NB4 (cell line): ENCODE results near the gene UBE2K.
"Not testable (repeated sequence)": the region's sequence is repeated elsewhere in the genome, so short reads cannot be mapped to it uniquely, and the experiment has no call there.

Experiments
- DNase-seq: peaks from one replicate; pipeline ENCODE4 v3.0.0; 2010; ENCODE audit warnings: low read depth
- H3K4me3 ChIP-seq: one replicate; pipeline ENCODE4 v1.5.1; 2011; ENCODE audit warnings: mild to moderate bottlenecking, low read depth, low read length, moderate library complexity
- CTCF ChIP-seq: IDR thresholded peaks from one replicate; pipeline ENCODE4 v1.5.1; 2012; ENCODE audit warnings: low read depth, low read length
- MYC ChIP-seq: IDR thresholded peaks from 2 replicates; pipeline ENCODE4 v1.6.1; 2011; ENCODE audit warnings: low read depth, low read length
- POLR2A ChIP-seq: IDR thresholded peaks from 2 replicates; pipeline ENCODE4 v1.6.1; 2011; ENCODE audit warnings: mild to moderate bottlenecking; ENCODE audit not compliant: insufficient read length; ENCODE audit errors: extremely low read depth
- TF ChIP-seq, protein P1 (sequence below): IDR thresholded peaks from 2 replicates; pipeline ENCODE4 v1.6.1; 2011; ENCODE audit warnings: low read depth, low read length

UBE2K gene

DNA sequence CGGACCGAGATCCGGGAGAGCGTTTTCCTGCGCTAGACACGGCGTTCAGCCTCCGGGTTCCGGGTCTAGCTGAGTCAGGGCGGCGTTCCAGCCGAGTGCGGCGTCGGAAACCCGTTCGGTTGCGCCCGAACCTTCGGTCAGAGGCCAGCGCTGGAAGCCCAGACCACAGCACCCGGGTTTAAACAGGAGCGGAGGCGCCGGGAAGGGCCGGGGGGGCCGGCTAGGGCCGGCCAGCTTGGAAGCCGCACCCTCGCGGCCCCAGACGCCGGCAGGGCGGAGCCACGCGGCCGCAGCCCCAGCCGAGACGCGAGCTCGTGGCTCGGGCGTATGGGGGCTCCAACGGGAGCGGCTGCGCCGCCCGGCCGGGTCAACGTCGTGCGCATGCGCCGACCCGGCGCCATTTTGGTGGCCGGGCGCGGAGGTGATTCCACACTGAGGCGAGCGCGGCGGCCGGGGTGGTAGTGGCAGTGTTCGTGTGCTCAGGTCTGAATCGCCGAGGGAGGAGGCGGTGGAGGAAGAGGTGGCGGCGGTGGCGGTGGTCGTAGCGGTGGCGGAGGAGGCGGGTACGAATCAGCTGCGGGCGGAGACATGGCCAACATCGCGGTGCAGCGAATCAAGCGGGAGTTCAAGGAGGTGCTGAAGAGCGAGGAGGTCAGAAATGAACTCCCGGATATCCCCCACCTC, at the start of gene UBE2K:
Gene UBE2K, plus strand, starts transcription at position 397 of the 684 bp plus-strand sequence. Its CDS starts 192 bp downstream, at position 589.
- peak; percentile 99 for TF ChIP-seq POLR2A
- peak; percentile 95 for TF ChIP-seq MYC
- no peak for TF ChIP-seq CTCF
- TF ChIP-seq, protein P1, sequence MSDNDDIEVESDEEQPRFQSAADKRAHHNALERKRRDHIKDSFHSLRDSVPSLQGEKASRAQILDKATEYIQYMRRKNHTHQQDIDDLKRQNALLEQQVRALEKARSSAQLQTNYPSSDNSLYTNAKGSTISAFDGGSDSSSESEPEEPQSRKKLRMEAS, result peak; percentile 90
- peak within 1 kb of the TSS; percentile 83 for H3K4me3 ChIP-seq
- peak; percentile 96 for DNase-seq

DNA sequence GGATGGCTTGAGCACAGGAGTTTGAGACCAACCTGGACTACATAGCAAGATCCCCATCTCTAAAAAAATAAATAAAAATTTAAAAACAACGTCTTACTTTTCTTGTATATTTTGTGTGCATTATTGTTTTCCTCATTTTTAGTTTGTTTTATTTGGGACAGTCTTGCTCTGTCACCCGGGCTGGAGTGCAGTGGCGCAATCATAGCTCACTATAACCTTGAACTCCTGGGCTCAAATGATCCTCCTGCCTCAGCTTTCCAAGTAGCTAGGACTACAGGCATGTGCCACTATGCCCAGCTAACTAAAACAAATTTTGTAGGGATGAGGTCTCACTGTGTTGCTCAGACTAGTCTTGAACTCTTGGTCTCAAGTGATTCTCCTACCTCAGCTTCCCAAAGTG, 49.7 kb upstream of the UBE2K start:
- DNase-seq, result no peak

GRCh38 chr4:39648827-39649558, 48.9 kb upstream of the UBE2K start:
- TF ChIP-seq CTCF (no peak), MYC (no peak), POLR2A (no peak)
- TF ChIP-seq, protein P1, result no peak
- DNase-seq, result no peak
- no peak overlapping the region for H3K4me3 ChIP-seq

More for the DNA sequence above, 49.7 kb upstream of the UBE2K start:
- H3K4me3 ChIP-seq, result no peak overlapping the region
- no peak for TF ChIP-seq POLR2A
- TF ChIP-seq, protein P1, result no peak

DNA sequence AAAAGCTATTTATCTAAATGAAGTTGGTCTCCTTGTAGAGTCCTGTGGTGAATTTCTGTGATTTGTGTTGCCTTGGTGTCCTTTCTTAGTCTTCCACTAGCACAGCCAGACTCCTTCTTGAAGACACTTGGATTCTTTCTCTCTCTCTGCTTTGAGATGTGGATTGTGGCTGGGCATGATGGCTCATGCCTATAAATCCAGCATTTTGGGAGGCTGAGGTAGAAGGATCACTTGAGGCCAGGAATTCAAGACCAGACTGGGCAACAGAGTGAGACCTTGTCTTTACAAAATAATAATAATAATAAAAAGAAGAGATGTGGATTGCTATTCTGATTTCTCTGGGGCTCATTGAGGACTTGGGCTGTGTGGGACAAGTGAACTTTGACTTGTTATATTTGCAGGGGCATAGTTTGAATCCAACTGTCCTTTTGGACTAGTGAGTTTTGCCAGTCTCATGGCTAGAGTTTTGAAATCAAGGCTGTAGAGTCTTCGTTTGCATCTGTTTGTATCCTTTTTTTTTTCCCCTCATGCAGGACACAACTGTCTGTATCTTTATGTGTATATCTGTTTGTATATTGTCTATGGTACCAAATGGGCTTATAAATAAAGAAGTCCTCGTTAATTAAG, 48.2 kb upstream of the UBE2K start:
- no peak for DNase-seq
- no peak for TF ChIP-seq CTCF
- TF ChIP-seq, protein P1, result no peak
- no peak for TF ChIP-seq MYC
- TF ChIP-seq POLR2A, result no peak

GRCh38 chr4:39651586-39651985, 46.4 kb upstream of the UBE2K start:
- not testable (repeated sequence) for DNase-seq, H3K4me3 ChIP-seq

More for the DNA sequence above, 48.2 kb upstream of the UBE2K start:
- no peak overlapping the region for H3K4me3 ChIP-seq

- no peak overlapping the region for H3K4me3 ChIP-seq
- no peak for DNase-seq
- TF ChIP-seq MYC (no peak), POLR2A (no peak), CTCF (no peak)
- TF ChIP-seq, protein P1, result no peak
Measured at GRCh38 chr4:39655211-39655610, 42.7 kb upstream of the UBE2K start.
